Right kidney (tissue), 1 donor: ENCODE data around the gene DCTN3.

Source experiments
- DNase-seq: peaks from one replicate; pipeline ENCODE4 v3.0.0-alpha.2; 2016

DCTN3 gene

DNA sequence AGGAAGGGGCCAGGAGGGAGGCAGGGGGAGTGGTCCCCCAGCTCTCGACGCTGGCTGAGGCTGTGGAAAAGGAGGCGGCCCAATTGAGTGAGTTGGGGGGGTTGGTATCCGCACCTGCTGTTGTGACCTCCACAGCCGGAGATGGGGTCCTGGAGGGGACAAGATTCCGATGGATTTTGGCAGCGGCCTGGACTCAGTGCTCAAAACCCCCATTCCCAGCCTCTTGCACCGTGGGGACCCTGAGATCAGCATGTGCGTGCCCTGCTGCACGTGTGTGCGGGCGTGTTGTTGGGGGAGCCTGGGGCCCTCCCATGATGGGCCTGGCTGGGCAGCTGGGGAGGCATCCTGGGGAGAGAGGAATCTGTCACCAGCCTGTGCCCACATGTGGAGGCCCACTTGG is 45.7 kb downstream of the DCTN3 start:
- no peak for DNase-seq

DNA sequence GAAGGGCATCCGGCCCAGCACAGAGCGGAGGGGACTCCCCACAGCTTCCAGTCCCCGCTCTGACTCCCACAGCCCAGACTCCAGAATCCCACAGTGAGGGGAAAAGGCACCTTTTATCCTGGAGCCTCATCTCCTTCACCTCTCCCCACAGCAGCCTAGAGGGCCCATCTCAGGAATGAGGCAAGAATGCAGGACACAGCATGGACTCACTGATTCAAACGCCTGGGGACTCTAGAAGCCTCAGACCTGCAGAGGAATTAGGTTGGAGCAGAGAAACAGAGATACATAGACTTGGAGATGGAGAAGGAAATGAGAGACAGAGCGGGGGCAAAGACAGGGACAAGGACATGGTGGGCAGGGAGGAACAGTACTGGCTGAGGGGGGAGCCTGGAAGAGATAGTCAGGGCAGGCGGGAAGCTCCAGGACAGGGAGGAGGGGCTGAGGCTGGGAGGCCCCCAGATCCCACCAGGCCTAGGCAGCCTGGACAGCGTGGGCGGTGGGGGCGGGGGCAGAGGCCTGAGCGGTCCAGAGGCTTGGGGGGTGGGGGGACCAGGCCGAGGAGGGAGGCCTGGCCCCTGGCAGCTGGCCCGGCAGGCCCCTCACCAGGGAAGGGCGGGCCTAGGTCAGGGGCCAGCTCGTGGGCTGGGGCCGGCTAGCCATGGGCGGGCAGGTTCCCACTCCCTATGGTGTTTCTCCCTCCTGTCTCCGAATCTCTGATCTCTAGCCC is 46.5 kb downstream of the DCTN3 start:
- no peak for DNase-seq

DNA sequence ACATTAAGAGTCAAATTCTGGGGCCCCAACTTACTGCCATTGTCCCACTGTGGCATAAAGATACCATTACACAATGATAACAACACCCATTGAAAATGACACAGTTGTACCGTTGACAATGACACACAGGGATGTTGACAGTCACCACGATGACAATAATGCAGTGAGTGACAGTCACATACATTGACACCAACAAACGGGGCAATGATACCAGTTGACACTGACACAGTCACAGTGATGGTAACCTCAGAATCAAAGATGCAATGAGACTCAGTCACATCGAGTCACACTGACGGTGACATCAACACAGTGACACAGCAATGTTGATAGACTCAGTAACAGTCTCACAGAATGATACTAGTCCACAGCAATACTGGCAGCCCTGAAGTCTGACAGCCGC is 47.7 kb downstream of the DCTN3 start:
- no peak for DNase-seq

DNA sequence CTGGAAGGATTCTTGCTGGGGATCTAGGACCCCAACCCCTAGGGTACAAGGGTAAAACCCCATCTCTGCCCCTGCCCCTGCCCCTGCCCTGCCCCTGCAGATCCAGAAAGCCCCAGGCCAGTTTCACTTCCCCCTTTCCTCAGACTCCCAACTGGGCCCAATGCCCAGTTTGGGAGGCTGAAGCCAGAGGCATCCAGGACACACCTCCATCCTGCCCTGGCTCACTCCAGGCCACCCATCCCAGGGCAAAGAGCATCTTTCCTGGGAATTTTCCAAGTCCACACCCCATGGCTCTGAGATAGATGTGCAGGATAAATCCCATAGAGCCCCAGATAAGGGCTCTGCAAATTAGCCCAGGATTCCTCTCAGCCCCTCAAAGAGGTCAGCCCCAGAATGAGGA is 48.2 kb downstream of the DCTN3 start:
- DNase-seq, result no peak

- no peak for DNase-seq
Measured at GRCh38 chr9:34571481-34571810, 48.8 kb downstream of the DCTN3 start.

DNA sequence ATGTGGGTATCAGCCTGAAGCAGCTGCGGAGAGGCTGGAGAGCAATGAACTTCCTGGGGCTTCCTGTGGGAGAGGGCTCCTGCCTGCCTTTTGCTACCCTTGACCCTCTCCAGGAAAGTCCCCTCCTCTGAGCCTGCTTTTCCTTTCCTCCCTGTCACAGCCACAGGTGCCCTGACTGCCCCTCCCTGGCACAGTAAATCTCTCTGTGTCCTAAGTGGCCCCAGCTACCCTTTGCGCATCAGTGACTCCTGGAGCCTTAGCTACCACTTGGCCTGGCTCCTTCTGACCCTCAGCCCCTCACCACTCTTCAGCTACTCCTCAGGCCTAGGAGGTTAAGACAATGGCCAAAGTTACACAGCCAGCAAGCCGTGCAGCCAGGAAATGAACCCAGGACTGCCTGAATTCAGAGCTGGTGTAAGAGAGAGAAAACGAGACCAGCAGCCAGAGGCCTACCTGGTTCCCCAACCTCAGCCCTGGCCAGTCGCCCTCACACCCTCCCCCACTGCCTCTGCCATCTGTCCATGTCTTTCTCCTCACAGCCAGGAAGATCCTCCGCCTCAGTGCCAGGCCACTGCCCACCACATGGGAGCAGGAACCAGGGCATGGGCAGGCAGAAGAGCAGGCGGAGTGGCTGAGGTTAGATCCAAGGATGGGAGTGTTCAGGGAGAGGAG is 49.4 kb downstream of the DCTN3 start:
- no peak for DNase-seq

DNA sequence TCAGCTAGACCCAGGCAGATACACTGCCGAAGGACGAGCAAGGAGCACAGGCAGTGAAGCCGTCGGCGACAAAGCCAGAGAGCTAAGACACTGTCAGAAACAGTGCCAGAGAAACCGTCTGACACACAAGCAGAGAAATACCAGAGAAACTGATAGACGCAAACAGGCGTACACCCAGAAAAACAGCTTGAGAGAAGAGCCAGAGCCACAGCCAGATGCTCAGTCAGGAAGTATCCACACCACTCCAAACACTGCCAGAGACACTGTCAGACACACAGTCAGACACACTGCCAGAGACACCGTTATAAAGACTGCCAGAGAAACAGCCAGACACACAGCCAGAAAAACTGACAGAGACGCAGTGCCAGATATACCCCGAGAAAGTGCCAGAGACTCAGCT is 49.9 kb downstream of the DCTN3 start:
- no peak for DNase-seq

GRCh38 chr9:34568774-34569173 is 51.5 kb downstream of the DCTN3 start:
- DNase-seq, result no peak

DNA sequence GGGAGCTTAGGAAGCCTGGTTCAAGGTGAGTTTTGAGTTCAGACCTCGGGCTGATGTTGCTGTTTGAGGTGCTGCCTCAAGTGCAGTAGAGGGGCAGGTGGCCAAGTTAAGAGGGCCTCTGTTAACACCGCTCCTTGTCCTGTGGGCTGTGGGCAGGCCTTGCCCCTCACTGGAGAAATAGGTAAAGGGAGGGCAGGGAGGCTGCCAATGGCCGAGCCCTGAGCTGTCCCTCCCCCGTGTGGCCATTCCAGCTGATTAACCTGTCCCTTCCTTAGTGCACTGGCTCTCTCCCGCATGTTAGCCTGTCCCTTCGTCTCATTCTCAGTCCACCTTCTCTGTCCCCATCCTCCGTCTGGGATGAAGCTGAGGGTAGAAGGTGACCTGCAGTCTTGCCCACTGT is 52.2 kb downstream of the DCTN3 start:
- no peak for DNase-seq

DNA sequence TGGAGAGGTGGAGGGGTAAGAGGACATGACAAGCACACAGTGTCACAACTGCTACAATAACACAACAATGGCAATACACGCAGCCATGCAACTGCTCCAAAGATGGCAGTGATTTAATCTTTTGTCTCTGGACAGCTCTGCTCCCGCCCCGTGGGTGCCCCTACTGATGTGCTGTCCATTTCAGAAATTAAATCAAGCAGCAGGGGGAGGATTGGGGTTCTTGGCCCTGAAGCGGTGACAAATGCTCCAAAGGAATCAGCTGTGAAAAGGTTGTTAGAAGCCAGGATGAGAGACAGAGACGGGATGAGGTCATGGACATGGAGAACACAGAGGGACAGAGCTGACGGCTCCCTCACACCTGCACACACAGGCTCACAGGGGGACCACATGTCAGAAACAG is 53.3 kb downstream of the DCTN3 start:
- no peak for DNase-seq

- no peak for DNase-seq
Measured at GRCh38 chr9:34566322-34566721, 54.0 kb downstream of the DCTN3 start.

DNA sequence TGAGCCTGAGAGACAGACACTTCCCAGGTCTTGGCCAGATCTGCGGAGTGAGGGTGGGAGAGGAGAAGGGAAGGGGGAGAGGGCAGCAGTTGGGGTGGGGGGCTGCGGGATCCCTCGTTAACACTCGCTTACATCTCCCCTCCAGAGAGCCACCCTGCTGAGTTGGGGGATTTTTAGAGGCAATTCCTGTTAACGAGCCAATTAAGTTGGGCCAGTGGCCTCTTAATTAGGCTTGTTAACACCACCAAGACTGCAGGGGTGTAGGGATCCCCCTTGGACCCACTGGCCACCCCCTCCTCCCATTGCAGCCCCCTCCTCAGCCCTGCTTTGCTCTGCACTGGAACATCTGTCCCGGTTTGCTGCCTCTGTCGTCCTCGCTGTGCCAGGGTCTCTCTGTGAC is 54.4 kb downstream of the DCTN3 start:
- DNase-seq, result no peak

GRCh38 chr9:34564617-34565016 is 55.7 kb downstream of the DCTN3 start:
- no peak for DNase-seq
